H1 (cell line): ENCODE results near the gene PSMC3. TPM values are rescaled to one million over a fixed set of nuclear protein-coding genes. Genes with fewer than 3 reads are reported as not detected.
A peak's percentile ranks its signal among the peaks of the same experiment; 100 is the strongest.

Experiments
- CTCF ChIA-PET: fragments of 300-600 bp; sonication (Branson Sonifier 250); formaldehyde crosslinking; loops from one replicate; lab custom pipeline; 2021; ENCODE audit not compliant: partially characterized antibody; lab: Charles Lee
- POLR2A ChIA-PET: fragments of 300-600 bp; sonication (Branson Sonifier 250); formaldehyde crosslinking; loops from one replicate; lab custom pipeline; 2021; ENCODE audit warnings: inconsistent platforms; ENCODE audit not compliant: partially characterized antibody; lab: Charles Lee
- DNase-seq, 2 experiments: peaks; one replicate each; pipeline versions ENCODE4 v3.0.0 to v3.0.0-alpha.2; 2010 to 2022; ENCODE audit warnings: low spot score in 2 of 2, low read depth in 1 of 2, mixed read lengths in 1 of 2
- FAIRE-seq: peaks from 2 replicates; lab custom pipeline; 2011; peaks lifted over from hg19 to GRCh38; lab: Jason Lieb, UNC
- H2AFZ ChIP-seq: 2 replicates; pipeline ENCODE4 v1.8.1; 2012; ENCODE audit warnings: low read length, inconsistent platforms
- H2AK5ac ChIP-seq: 2 replicates; pipeline ENCODE4 v1.6.1; 2013; ENCODE audit warnings: low read depth, low read length
- H2BK120ac ChIP-seq: replicated peaks from 2 replicates; pipeline ENCODE3; 2013; ENCODE audit warnings: low read depth, low read length, inconsistent platforms
- H2BK12ac ChIP-seq: 2 replicates; pipeline ENCODE4 v1.6.1; 2013; ENCODE audit warnings: low read depth, low read length
- H2BK15ac ChIP-seq: 2 replicates; pipeline ENCODE4 v1.6.1; 2013; ENCODE audit warnings: low read length
- H2BK20ac ChIP-seq: 2 replicates; pipeline ENCODE4 v1.6.1; 2013; ENCODE audit warnings: low read length
- H2BK5ac ChIP-seq: 2 replicates; pipeline ENCODE4 v1.6.1; 2013; ENCODE audit warnings: low read depth, low read length
- H3K14ac ChIP-seq: 2 replicates; pipeline ENCODE4 v1.6.1; 2013; ENCODE audit warnings: inconsistent platforms; ENCODE audit not compliant: insufficient read length
- H3K18ac ChIP-seq: 2 replicates; pipeline ENCODE4 v1.6.1; 2013; ENCODE audit warnings: low read length; ENCODE audit errors: extremely low read depth
- H3K23ac ChIP-seq: 2 replicates; pipeline ENCODE4 v1.6.1; 2013; ENCODE audit warnings: inconsistent platforms; ENCODE audit not compliant: insufficient read length
- H3K23me2 ChIP-seq: 2 replicates; pipeline ENCODE4 v1.6.1; 2013; ENCODE audit warnings: low read depth, low read length
- H3K27ac ChIP-seq: 2 replicates; pipeline ENCODE4 v1.6.1; 2011; ENCODE audit warnings: low read depth, low read length, inconsistent platforms
- H3K27me3 ChIP-seq, 4 experiments: replicated peaks in 1 of 4; 1 replicate in 1 of 4; 2 replicates in 3 of 4; pipeline versions ENCODE4 v1.6.1 to v1.8.1; 2011 to 2013; ENCODE audit warnings: low read length in 3 of 4, mild to moderate bottlenecking in 3 of 4, inconsistent platforms in 2 of 4, mixed read lengths in 2 of 4, moderate library complexity in 1 of 4; ENCODE audit not compliant: control insufficient read depth in 3 of 4, insufficient read depth in 3 of 4; ENCODE audit errors: extremely low read depth in 1 of 4
- H3K36me3 ChIP-seq, 4 experiments: 2 replicates each; pipeline versions ENCODE4 v1.6.1 to v1.8.1; 2011 to 2013; ENCODE audit warnings: mild to moderate bottlenecking in 4 of 4, low read length in 3 of 4, moderate library complexity in 2 of 4, control low read depth in 1 of 4, inconsistent platforms in 1 of 4; ENCODE audit not compliant: insufficient read depth in 4 of 4, control insufficient read depth in 2 of 4
- H3K4ac ChIP-seq: replicated peaks from 2 replicates; pipeline ENCODE3; 2013; ENCODE audit warnings: low read length, low read depth, mixed read lengths, inconsistent platforms; ENCODE audit not compliant: insufficient read length
- H3K4me1 ChIP-seq, 4 experiments: replicated peaks in 1 of 4; 1 replicate in 1 of 4; 2 replicates in 3 of 4; pipeline versions ENCODE4 v1.6.1 to v1.8.1; 2011 to 2013; ENCODE audit warnings: low read length in 3 of 4, inconsistent platforms in 2 of 4, mixed read lengths in 1 of 4; ENCODE audit not compliant: insufficient read depth in 4 of 4, control insufficient read depth in 3 of 4
- H3K4me2 ChIP-seq, 2 experiments: 2 replicates each; pipeline versions ENCODE4 v1.6.1 to v1.8.1; 2011 to 2013; ENCODE audit warnings: low read depth in 2 of 2, low read length in 2 of 2, control low read depth in 1 of 2, inconsistent platforms in 1 of 2, mild to moderate bottlenecking in 1 of 2; ENCODE audit not compliant: insufficient read depth in 1 of 2
- H3K4me3 ChIP-seq, 4 experiments: fragments of 200-600, 300-600 bp in 1 of 4; sonication (generic), shearing (Covaris generic), sonication (Bioruptor Twin) in 1 of 4; 2 replicates each; pipeline versions ENCODE4 v1.5.1 to v1.8.1; 2011 to 2016; ENCODE audit warnings: low read length in 4 of 4, low read depth in 3 of 4, control low read depth in 2 of 4, inconsistent platforms in 2 of 4, mild to moderate bottlenecking in 2 of 4, mixed read lengths in 1 of 4, moderate library complexity in 1 of 4; ENCODE audit not compliant: insufficient read depth in 2 of 4; ENCODE audit errors: extremely low read depth in 1 of 4
- H3K56ac ChIP-seq: replicated peaks from 2 replicates; pipeline ENCODE3; 2013; ENCODE audit warnings: low read depth, mild to moderate bottlenecking, mixed read lengths, low read length, inconsistent platforms; ENCODE audit not compliant: insufficient read length
- H3K79me1 ChIP-seq: 2 replicates; pipeline ENCODE4 v1.6.1; 2013; ENCODE audit warnings: low read depth, low read length, control low read depth
- H3K79me2 ChIP-seq, 2 experiments: 2 replicates each; pipeline versions ENCODE4 v1.6.1 to v1.8.1; 2012 to 2013; ENCODE audit warnings: low read length in 2 of 2, mild to moderate bottlenecking in 2 of 2, inconsistent platforms in 1 of 2; ENCODE audit not compliant: insufficient read depth in 2 of 2, control insufficient read depth in 1 of 2
- H3K9ac ChIP-seq, 4 experiments: replicated peaks in 1 of 4; 1 replicate in 1 of 4; 2 replicates in 3 of 4; pipeline versions ENCODE4 v1.6.1 to v1.8.1; 2011 to 2013; ENCODE audit warnings: low read depth in 3 of 4, low read length in 3 of 4, control low read depth in 2 of 4, mild to moderate bottlenecking in 2 of 4, moderate library complexity in 2 of 4, inconsistent platforms in 1 of 4; ENCODE audit errors: extremely low read depth in 1 of 4
- H3K9me3 ChIP-seq, 2 experiments: 2 replicates each; pipeline versions ENCODE4 v1.6.1 to v1.8.1; 2012 to 2013; ENCODE audit warnings: mild to moderate bottlenecking in 2 of 2, moderate library complexity in 2 of 2, control low read depth in 1 of 2, inconsistent platforms in 1 of 2, low read depth in 1 of 2, low read length in 1 of 2, mixed read lengths in 1 of 2; ENCODE audit not compliant: insufficient read depth in 2 of 2
- H4K20me1 ChIP-seq, 2 experiments: replicated peaks in 1 of 2; 2 replicates each; pipeline versions ENCODE3 to v1.8.1; 2011 to 2013; ENCODE audit warnings: inconsistent platforms in 2 of 2, low read length in 2 of 2, mild to moderate bottlenecking in 1 of 2; ENCODE audit not compliant: insufficient read depth in 2 of 2, control insufficient read depth in 1 of 2
- H4K5ac ChIP-seq: 2 replicates; pipeline ENCODE4 v1.6.1; 2013; ENCODE audit warnings: low read length, low read depth, mixed read lengths, inconsistent platforms; ENCODE audit not compliant: insufficient read length
- H4K8ac ChIP-seq: 2 replicates; pipeline ENCODE4 v1.8.0; 2013; ENCODE audit warnings: mild to moderate bottlenecking, moderate library complexity, low read length, inconsistent platforms; ENCODE audit not compliant: insufficient read depth; ENCODE audit errors: extremely low read depth
- H4K91ac ChIP-seq: replicated peaks from 2 replicates; pipeline ENCODE3; 2013; ENCODE audit warnings: low read length, mixed read lengths, inconsistent platforms; ENCODE audit not compliant: insufficient read length
- CEBPB ChIP-seq: IDR thresholded peaks from 2 replicates; pipeline ENCODE4 v1.6.1; 2012; ENCODE audit warnings: low read depth, low read length
- FOSL1 ChIP-seq: IDR thresholded peaks from 2 replicates; pipeline ENCODE4 v1.6.1; 2011; ENCODE audit warnings: mild to moderate bottlenecking, low read depth, low read length, moderate library complexity; ENCODE audit not compliant: insufficient read depth
- HDAC6 ChIP-seq: IDR thresholded peaks from one replicate; pipeline ENCODE4 v1.7.1; 2012; ENCODE audit warnings: low read depth, mild to moderate bottlenecking, inconsistent platforms, low read length, moderate library complexity
- POLR2AphosphoS5 ChIP-seq: IDR thresholded peaks from 2 replicates; pipeline ENCODE4 v1.6.1; 2011; ENCODE audit warnings: low read depth, low read length
- RAD21 ChIP-seq, 2 experiments: IDR thresholded peaks in 1 of 2; conservative IDR thresholded peaks in 1 of 2; 2 replicates each; pipeline ENCODE4 v1.6.1; 2011; ENCODE audit warnings: low read depth in 2 of 2, low read length in 2 of 2, improper control_type of control experiment in 1 of 2, inconsistent platforms in 1 of 2, mild to moderate bottlenecking in 1 of 2, moderate library complexity in 1 of 2
- RXRA ChIP-seq: IDR thresholded peaks from 2 replicates; pipeline ENCODE4 v1.6.1; 2011; ENCODE audit warnings: low read depth, mild to moderate bottlenecking, low read length, moderate library complexity; ENCODE audit not compliant: insufficient read depth
- WGBS, 2 experiments: shearing (Covaris generic) in 1 of 2; methylation state at CpG; one replicate each; pipeline versions ENCODE4 v1.1.6 to v1.1.7; 2013 to 2015; ENCODE audit warnings: low lambda C conversion rate in 2 of 2, mixed read lengths in 2 of 2, inconsistent platforms in 1 of 2, low coverage in 1 of 2, missing lambda C conversion rate in 1 of 2; ENCODE audit not compliant: insufficient replicate concordance in 2 of 2, insufficient coverage in 1 of 2, insufficient read length in 1 of 2; ENCODE audit errors: extremely low coverage in 1 of 2, missing lambda C conversion rate in 1 of 2; 5-methylcytosine and 5-hydroxymethylcytosine counted together
- polyA plus RNA-seq, 7 experiments: library from polyadenylated mRNA; depleted of rRNA in 3 of 7; stranded (reverse) in 5 of 7; unstranded in 2 of 7; fragments of >200 nt in 5 of 7; fragments of 200-250 nt in 2 of 7; gene quantifications; 1 replicate in 5 of 7; 2 replicates in 1 of 7; 4 replicates in 1 of 7; pipeline versions ENCODE4 v1.2.1 to v1.2.3, GENCODE V29; 2011 to 2013; ENCODE audit warnings: missing spikeins in 2 of 7, mixed read lengths in 2 of 7
- total RNA-seq: library from RNA; stranded (reverse); fragmentation: NEBNext Ultra II Directional; extraction: Animal tissue kit (Norgen Biotek cat#: 25700); gene quantifications from 2 replicates; pipeline ENCODE4 v1.2.1, GENCODE V29; 2021

The PSMC3 gene
- total and polyA plus RNA-seq, 2 of the 8 experiments (the other 6 are each of a cell fraction or from before 2014, with no cell fraction given), result 105 to 160 TPM

DNA sequence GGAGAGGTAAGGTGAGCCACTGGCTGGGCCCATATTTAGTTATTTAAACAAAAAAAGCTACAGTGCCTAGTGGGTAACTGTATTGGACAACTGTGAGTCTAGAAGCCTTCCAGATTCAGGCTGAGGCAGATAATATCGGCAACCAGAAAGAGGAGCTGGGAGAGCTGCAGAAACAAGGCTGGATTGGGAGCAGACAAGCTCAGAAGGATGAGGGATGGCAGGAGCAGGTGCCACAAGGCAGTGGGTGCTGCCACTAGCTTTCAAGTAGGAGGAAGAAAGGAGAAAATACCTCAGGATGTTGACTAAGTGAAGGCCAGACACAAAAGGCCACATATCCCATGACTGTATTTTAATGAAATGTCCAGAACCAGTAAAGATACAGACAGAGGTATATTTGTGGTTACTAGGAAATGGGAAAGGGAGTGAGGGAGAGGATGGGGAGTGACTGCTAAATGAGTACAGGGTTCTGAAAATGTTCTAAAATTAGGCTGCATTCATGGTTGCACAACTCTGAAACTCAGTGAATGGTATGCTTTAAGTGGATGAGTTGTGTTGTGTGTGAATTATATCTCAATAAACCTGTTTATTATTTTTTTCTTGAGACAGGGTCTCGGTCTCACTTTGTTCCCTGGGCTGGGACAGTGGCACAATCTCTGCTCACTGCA, 34.5 kb upstream of the PSMC3 start:
- H2AFZ ChIP-seq, result no peak overlapping the region
- H3K14ac ChIP-seq, result no peak overlapping the region
- no peaks in the 10 kb centered on the region for H3K9me3 ChIP-seq
- 97% methylated on average over 2 of the region's 2 CpGs; no CpG with 5 or more reads in 1 of the 2 experiments for WGBS, 2 experiments
- H2BK12ac ChIP-seq, result no peak overlapping the region
- no peak overlapping the region for H3K23ac ChIP-seq
- no peak overlapping the region for H3K56ac ChIP-seq
- no peak overlapping the region for H3K9ac ChIP-seq
- no peaks in the 10 kb centered on the region for H3K27me3 ChIP-seq
- TF ChIP-seq HDAC6 (no peak), RAD21 (IDR thresholded peaks at IDR 0.05 in 1 of 2, conservative IDR thresholded peaks at IDR 0.05 in 1 of 2; ENCODE audit: low read depth in 2 of 2, low read length in 2 of 2) (no peak), POLR2AphosphoS5 (0 out of 2 replicates have a peak, but pooled peaks have one; percentile 3), RXRA (no peak), FOSL1 (no peak), CEBPB (no peak)
- H2BK5ac ChIP-seq, result no peak overlapping the region
- H4K20me1 ChIP-seq, result peaks cover 0 to 1% of the 10 kb centered on the region in 2 experiments
- H2BK15ac ChIP-seq, result no peak overlapping the region
- H3K4me1 ChIP-seq, result peaks cover 0 to 2% (median 0%) of the 10 kb centered on the region in 4 experiments; a peak in 2 of 7 replicates
- ChIA-PET POLR2A (interaction anchor here (2.1 kb wide), 1 partner anchor 91 kb away, joined by 8 read pairs; the partner anchor contains the start of gene CELF1), CTCF (no interaction called here)
- no peak for DNase-seq
- H3K4me2 ChIP-seq, result no peak overlapping the region
- H2BK20ac ChIP-seq, result no peak overlapping the region
- peaks cover 0 to 4% of the 10 kb centered on the region in 2 experiments; a peak in 1 of 4 replicates for H3K79me2 ChIP-seq
- H2BK120ac ChIP-seq, result no peak overlapping the region
- H4K8ac ChIP-seq, result no peak overlapping the region
- no peak overlapping the region for H3K4me3 ChIP-seq
- H3K36me3 ChIP-seq, result peaks cover 0 to 12% (median 0%) of the 10 kb centered on the region in 4 experiments; a peak in 2 of 8 replicates
- H3K4ac ChIP-seq, result no peak overlapping the region
- no peak overlapping the region for H4K91ac ChIP-seq
- no peak overlapping the region for H3K18ac ChIP-seq
- H2AK5ac ChIP-seq, result no peak overlapping the region
- no peak overlapping the region for H4K5ac ChIP-seq
- no peak overlapping the region for H3K27ac ChIP-seq
- FAIRE-seq, result no peak
- H3K23me2 ChIP-seq, result no peaks in the 10 kb centered on the region
- H3K79me1 ChIP-seq, result peaks cover 3% of the 10 kb centered on the region
